GM21390 (cell line): Measurements from ENCODE around the gene TAOK1.

Experiments
- ATAC-seq: cut with Tn5 transposase; IDR thresholded peaks from one replicate; pipeline ENCODE4 v1.9.1; 2021; ENCODE audit not compliant: unreplicated experiment

TAOK1 gene

DNA sequence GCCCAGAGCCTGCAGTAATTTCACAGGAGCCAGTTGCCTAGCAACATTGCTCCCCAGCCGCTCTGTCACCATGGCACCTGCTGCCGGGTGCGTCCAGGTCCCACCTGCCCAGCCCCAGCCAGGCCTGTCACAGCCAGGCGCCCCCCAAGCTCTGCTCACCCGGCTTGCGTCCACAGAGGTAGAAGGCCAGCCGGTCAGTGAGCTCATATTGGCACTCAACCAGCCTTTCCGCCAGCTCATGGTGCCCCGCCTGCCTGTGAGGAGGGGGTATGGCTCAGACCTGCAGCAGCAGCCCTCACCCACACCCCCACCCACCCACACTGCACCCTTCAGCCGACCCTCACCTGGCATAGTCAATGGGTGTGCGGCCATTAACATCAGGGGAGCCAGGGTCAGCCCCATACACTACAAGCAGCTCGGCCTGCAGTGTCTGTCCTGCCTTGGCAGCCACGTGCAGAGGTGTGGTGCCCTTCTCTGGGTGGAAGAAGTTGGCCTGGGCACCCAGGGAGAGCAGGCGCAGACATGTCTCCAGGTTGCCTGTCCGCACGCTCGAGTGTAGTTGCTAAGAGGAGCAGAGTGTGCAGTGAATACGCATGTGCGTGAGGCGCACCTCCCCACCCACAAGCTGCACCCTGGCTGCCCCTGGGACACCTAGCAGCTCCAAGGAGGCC, 191.6 kb downstream of the TAOK1 start:
- ATAC-seq: no peak

DNA sequence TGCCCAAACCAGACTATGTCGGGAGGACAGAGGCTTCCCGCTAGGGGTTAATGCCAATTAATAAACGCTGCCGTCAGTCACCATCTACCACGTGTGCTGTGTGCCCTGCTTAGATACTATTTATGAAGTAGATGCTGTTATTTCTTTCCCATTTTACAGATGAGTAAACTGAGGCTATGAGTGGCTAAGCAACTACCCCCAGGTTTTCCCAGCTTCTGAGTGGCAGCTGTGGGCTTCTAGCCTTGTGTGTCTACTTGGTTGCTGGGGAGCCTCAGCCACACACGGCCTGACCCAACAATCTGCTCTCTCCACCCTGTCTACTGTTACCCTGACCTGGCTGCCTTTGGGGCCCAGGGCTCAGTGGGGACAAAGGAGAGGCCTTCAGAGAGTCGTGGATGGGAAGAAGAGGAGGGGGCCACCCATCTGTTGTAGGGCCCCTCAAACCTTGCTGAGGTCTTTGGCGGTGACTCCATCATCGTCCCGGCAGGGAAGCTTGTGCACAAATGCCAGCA, 192.1 kb downstream of the TAOK1 start:
- ATAC-seq: no peak

DNA sequence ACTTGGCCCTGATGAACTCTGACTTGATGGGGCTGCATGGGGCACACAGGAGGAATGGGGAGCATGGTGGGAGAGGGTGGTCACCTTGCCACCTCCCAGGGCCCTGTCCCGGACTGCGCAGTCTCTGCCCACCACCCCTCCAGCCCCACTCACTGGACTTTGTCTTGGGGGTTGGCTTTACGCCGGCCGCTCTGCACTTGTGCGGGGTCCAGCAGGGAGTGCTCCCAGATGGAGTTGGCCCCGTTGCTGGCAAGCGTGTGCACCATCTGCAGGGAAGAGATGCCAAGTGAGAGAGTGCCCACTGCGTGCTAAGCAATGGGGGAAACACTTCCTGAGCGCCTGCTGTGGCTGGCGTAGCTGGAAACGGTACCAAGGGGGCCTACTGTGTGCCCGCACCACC, 192.6 kb downstream of the TAOK1 start:
- ATAC-seq: no peak

DNA sequence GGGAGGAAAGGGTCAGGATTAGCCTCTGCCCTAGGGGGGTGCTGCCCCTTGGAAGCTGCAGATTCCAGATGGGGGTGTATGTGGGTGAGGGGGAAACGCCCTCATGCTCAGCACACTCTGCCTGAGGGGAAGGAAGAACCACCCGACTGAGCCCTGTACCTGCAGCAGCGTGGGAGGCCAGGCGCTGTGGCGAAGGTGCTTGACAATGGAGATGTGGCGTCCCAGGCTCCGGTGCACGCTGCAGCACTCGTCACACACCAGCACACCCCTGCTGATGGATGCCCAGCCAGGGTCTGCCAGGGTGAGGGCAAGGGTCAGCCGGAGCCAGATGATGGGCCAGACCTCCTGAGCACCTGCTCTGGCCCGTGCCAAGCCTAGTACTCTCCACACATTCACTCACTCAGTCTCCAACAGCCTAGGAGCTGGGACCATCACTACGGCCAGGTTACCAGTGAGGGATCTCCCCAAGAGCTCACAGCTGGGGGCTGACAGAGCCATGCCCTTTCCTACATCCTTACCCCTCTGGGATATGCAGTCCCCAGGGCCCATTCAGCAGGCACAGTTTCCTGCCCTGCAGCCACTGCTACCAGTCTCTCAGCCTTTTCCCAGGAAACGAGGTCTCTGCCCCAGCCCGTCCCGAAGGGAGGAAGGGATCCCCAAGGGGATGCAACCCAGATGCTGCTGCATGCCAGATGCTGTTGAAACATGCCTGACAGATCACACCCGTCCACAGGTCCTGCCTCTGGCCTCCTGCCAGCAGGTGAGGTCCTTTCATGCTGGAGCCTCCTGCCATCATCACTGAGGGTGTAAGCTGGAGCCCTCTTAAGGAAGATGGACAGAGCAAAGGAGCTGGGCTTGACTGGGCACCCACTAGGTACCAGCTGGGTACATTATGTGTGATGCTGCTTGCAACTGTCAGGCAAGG, 193.4 kb downstream of the TAOK1 start:
- no peak for ATAC-seq

- ATAC-seq: no peak
These were observed 194.4 kb downstream of the TAOK1 start for GRCh38 chr17:29584452-29585079.

- ATAC-seq: no peak
These were observed 195.1 kb downstream of the TAOK1 start for GRCh38 chr17:29585080-29585751.

GRCh38 chr17:29586676-29587469, 196.7 kb downstream of the TAOK1 start:
- ATAC-seq: no peak

DNA sequence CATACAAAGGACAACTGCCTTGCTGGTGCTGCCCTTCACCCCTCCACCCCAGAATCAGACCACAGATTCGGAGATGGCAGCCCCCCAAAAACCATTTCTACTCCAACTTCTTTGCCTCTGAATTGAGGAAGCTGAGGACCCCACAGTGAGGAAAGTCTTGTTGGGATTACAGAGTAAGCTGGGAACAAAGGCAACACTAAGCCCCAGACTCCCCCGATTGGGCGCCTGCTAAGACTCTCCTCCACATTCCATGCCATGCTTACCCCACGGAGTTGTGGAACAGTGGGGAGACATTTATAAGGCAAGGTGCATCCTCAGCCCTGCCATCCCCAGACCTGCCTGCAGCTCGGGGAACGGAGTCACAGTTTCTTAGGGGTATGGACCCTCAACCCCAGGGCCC, 197.4 kb downstream of the TAOK1 start:
- ATAC-seq: no peak

- no peak for ATAC-seq
These were observed 197.9 kb downstream of the TAOK1 start for GRCh38 chr17:29588017-29588561.

DNA sequence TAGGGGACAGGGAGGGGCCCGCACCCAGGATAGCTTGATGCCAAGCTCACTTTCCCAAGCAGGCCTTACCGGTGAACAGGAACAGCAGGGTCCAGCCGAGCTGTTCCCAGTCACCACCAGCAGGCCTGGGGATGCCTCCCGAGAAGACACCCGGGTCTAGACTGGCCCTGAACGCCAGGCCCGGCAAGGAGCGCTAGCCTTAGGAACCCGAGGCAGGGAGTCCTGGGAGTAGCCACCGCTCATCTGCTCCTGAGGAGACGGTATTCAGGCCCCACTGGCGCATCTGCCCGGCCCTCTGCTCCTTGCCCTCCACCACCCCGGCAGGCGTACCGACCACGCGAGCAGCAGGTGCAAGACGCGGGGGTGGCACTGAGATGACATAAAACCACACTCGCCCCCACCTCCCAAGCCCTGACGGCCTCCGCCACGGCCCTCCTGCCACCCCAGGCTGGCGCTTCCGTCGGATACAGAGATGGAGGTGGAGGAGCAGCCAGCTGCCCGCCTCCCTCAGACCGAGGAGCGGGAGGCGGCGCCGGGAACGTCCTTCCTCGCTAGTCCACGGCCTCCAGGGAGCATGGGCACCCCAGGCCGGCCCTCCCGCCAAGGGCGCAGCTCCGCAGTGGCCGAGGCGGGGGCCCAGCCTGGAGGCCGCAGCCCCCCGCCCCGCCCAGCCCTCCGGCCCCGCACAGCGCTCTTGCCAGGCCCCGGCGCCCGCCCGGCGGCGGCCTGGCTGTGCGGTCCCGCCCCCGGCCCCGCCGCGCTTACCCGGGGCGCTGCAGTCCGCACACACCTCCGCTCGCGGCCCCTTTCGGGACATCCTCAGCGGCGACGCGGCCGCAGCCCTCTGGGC, 198.6 kb downstream of the TAOK1 start:
- peak; percentile 12 for ATAC-seq

DNA sequence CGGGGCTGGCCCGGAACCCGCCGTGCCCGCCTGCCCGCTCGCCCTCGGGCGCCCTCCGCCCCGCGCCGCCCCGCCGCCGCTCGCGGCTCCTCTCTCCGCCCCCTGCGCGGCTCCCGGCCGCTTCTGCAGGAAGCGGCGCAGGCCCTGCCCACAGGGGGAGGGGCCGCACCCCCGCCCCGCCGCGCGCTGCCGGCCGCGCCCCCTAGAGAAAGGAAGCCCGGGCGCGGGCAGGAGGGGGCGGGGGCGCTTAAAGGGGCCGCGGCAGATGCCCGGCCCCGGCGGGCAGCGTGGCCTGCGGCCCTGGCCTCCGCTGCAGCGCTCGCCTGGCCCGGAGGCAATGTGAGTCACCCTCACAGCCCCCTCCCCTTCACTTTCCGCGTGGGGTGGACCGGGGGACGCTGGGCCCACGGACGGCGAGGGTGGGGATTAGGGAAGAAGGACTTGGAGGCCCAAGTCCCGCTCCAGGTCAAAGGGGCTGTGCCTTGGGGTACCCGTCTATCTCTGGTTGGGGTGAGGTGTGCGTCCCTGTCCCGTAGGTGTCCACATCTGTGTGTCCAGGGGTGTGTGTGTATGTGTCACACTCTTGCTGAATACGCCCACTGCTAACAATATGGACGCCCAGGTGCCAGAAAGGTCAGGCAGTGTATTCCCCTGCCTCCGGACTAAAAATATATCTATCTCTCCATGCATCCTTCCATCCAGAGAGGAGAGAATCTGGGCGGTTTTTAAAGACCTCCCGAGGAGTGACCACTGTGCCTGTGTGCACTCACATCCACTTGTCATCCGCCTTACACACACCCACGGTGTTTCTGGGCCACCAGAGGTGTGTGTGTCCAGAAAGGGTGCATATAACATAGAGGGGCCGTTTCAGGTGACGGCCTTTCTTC, 199.6 kb downstream of the TAOK1 start, which contains the start of gene GIT1:
TSS of gene GIT1 (minus strand) at position 125 of the 887 bp plus-strand sequence. CDS start 270 bp downstream, outside the sequence.
- peak; percentile 50 for ATAC-seq

DNA sequence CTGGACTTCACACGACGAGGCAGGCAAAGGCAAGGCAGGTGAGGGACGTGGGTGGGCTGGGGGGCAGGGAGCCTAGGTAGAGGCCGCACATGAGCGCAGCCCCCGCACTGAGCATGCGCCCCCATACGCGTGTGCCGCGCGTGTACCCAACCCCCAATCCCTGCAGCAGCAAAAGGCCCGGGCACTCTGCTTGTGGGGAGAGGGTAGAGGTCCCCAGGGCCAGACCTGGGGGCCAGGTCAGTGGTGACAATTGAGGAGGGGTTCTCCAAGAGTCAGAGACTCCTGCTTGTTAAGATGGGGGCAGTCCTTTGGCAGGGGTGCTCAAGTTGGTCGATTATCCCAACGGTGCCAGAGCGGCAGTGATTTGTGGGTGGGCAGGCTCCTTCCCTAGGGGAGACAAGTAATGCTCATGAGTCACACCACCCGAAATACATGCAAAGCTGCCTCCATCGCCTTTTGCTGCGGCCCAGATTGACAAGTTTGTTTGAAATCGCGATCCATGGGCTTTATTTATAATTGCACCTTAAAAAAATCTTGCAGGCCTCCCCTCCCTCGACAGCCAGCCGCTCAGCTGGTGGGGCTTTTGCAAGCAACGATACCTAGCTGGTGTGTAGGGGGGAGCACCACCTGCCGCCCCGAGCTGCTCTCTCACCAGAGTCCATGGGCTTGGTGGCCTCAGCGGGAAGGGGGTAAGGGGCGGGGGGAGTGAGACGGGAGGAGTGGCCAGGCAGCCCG, 200.4 kb downstream of the TAOK1 start:
- ATAC-seq: no peak

GRCh38 chr17:29591146-29591736, 201.1 kb downstream of the TAOK1 start:
- no peak for ATAC-seq

DNA sequence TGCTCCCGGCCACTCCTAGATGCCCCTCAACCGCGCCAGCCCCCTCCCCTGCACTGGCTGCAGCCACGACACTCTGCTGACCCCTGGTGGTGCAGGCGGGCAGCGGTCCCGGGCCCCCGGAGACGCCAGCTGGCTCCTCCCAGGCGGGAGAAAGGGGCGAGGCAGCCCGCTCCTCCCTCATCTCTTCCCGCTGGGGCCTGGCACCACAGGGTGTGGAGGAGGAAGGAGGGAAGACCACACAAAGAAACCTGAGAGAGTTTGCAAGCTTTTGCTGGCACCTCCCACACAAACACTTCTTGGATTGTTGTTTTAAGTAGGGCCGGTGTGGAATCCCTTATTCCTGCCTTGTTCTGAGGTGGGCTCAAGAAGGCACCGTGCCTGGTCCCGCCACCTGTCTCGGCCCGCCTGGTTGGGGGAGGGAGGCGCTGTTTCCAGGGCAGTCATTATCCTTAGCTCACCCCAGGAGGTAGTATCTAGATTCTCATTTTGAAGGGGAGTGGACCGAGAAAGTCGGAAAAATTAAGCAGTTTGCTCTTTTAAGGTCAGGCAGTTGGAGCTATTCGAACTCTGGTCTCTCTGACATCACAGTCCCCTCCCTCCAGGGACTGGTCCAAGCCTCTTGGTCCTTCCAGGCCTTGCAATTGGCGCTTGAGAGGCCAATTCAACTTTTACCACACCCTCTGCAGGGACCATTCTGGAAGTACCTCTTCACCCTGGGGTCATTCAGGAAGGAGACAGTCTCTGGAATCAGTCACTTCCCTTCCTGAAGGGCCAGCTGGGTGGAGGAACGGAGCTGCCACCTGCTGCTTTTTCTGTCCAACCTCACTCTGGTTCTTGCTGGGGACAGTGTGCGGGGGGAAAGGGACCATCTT, 201.8 kb downstream of the TAOK1 start:
- no peak for ATAC-seq

GRCh38 chr17:29592850-29593551, 202.8 kb downstream of the TAOK1 start, which contains the start of gene ANKRD13B:
ANKRD13B (plus strand) TSS chr17:29593132; CDS start chr17:29593622, 490 bp downstream.
- ATAC-seq: no peak
